NK-92 (cell line): ENCODE measurements around the gene ARMC9.
"Not testable (repeated sequence)": the region's sequence is repeated elsewhere in the genome, so short reads cannot be mapped to it uniquely, and the experiment has no call there.

Experiments used
- DNase-seq: peaks from one replicate; lab custom pipeline; 2025; ENCODE audit not compliant: unreplicated experiment; lab: John Stamatoyannopoulos, UW

ARMC9 gene

DNA sequence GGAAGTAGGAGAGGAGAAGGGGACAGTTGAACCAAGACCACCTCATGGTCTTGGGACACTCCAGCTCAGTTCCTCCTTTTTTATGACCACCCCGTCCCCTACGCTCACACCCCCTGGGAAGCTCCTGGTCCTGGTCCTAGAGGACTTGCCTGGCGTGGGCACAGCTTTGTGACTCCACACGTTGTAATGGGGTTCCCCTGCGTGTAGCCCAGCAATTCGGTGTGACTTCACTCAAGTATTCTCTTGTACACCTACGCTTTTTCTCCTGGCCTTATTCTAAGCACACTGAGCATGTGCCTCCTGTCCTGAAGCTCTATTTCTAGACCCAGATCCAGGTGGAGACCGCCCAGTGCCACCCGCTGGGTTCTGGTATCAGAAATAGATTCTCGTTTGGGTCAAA, 161.0 kb downstream of the ARMC9 start:
- DNase-seq, result no peak

DNA sequence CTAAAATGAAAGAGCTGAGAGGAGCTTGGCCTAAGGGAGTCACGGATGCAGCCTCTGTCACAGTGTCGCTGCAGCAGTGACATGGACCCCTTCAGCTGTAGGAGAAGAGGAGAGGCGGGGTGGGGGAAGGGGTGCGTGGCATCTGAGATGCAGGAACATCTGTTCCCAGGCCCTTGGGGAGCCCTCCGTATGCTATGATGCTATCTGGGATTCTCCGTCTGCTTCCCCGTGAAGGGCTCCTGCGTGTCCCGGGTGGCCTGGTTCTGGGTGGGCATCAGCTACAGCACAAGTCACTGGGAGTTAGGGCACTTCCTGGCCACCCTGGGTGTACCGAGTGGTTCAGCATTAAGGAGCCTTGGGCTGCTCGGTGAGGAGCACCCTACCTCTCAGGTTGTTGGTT, 161.5 kb downstream of the ARMC9 start:
- DNase-seq, result no peak

GRCh38 chr2:231360401-231360800, 162.0 kb downstream of the ARMC9 start:
- DNase-seq, result no peak

- no peak for DNase-seq
Measured at GRCh38 chr2:231360881-231361371, 162.5 kb downstream of the ARMC9 start.

GRCh38 chr2:231361701-231362554, 163.5 kb downstream of the ARMC9 start:
- DNase-seq, result no peak

DNA sequence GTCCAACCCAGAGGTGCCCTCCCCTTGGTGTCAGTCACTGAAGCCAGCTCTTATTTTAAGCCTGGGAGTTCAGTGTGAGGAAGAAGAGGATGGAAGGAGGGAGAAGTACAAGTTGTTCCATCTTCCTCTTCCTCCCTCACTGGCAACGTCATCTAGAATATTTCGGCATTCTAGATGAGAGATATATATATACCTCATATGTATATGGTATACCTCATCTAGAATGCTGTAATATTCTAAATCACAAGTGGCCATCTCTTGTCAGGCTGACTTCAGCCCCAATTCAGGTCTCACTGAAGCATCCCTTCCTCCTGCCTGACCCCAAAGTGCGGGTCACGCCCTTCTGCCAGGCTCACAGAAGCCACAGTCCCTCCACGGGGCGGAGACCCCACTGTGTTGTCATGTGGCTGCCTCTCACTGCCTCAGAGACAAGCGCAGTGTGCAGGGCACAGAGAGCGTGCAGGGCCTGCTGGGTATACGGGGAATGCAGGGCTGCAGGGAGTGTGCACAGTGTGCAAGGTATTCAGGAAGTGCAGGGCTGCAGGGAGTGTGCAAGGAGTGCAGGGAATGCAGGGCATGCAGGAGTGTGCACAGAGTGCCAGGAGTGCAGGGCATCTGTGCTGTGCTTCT, 164.2 kb downstream of the ARMC9 start:
- DNase-seq, result no peak

GRCh38 chr2:231364061-231364460, 165.6 kb downstream of the ARMC9 start:
- no peak for DNase-seq

DNA sequence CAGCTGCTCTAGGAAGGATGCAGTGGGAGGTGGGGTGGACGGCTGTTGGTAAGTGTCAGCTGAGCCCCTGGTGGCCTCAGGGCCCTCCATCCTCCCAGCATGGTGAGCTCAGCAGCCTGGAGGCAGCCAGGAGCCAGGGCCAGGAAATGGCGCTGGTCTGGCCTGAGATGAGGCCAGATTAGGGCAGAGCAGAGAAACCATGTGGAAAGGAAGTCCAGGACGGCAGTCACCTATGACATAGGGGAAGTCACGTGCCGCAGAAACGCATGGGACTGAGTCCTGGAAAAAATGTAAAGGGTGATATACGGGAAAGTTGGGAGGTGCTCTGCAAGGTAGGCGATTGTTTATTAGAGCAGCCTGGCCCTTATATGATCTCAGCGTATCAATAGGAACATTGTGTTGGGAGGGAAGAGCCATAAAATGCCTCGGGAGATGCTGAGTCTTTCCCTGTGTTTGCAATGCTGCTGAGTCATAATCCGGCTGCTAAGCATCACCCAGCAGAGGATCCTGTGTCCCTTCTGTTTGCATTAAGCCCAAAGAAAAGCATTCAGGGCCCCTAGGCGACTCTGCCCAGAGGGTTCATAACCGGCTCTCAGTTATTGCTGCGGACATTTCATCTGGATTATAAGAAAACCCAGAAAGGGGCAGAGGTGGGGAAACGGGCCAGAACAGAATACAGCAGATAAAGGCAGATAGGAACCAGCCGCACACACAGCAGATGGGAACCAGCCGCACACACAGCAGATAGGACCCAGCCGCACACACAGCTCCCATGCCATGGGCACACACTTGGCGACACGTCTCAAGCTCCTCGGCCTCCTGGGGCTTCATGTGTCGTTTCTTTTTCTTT, 166.8 kb downstream of the ARMC9 start:
- no peak for DNase-seq

DNA sequence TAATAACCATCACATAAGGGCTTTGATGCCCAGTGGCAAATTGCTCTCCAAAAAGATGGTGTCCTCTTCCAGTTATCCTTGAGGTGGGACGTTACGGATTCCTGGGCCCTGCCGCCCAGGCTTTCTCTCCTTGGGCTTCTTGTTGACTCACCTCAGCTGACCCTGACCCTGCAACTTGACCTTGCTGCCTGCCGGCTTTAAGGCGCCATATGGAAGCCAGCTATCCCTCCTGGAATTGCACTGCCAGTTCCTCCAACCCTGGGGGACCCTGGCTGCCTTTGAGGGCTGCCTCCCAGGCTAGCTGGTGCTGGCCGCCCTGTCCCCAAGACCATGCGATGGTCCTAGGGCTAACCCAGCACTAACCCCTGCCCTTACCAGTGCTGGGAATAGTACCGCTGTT, 168.7 kb downstream of the ARMC9 start:
- no peak for DNase-seq

GRCh38 chr2:231369580-231370428, 171.4 kb downstream of the ARMC9 start:
- DNase-seq, result no peak

GRCh38 chr2:231370429-231370748, 172.0 kb downstream of the ARMC9 start:
- no peak for DNase-seq

DNA sequence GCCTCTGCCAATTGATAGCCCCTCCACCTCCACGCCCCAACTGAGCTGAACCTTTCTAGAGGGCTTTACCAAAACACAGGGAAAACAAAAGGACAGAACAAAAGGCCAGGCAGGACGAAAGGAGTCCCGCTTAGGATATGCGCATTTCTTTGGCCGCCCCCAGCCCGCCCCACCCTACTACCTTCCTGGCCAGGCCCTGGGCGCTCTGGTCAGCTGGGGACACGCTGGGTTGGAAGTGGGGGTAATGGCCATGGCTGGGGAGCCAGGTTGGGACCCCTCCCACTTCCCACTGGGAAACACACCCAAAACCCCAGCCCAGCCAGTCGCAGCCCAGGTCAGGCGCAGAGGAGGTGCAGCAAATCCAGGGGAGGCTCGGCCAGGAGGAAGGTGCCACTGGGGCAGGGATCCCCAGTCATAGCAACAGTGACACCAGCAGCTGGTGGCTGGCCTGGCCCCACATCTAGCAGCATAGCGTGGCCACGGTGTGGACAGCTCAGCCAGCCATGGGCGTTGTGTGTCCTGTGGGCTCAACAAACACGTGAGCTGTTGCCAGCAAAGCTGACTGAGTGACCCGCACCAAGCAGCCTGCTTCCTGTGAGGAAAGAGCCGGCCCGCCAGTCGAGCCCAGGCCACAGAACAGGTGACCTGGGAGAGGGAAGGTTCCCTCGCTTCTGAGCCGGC, 172.5 kb downstream of the ARMC9 start:
- DNase-seq, result no peak

GRCh38 chr2:231371430-231372054, 173.1 kb downstream of the ARMC9 start:
- no peak for DNase-seq

DNA sequence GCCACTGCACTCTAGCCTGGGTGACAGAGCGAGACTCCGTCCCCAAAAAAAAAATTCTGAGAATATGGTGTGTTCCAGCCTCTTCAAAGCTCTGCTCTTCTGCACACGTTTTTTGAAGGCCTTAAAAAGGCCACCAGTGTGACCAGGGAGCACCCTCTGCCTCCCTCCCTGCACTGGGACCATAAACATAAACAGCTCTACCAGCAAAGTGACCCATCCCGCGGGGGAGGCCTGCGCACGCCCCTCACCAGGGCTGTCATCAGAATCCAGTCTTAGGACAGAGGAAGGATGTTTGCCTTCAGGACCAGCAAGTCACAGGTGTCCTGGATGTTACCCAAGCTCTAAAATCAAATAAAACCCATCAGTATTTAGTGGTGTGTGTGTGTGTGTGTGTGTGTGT, 173.9 kb downstream of the ARMC9 start:
- DNase-seq, result no peak

GRCh38 chr2:231373184-231373583, 174.8 kb downstream of the ARMC9 start:
- DNase-seq, result no peak

- no peak for DNase-seq
Measured at GRCh38 chr2:231373786-231374349, 175.4 kb downstream of the ARMC9 start.

DNA sequence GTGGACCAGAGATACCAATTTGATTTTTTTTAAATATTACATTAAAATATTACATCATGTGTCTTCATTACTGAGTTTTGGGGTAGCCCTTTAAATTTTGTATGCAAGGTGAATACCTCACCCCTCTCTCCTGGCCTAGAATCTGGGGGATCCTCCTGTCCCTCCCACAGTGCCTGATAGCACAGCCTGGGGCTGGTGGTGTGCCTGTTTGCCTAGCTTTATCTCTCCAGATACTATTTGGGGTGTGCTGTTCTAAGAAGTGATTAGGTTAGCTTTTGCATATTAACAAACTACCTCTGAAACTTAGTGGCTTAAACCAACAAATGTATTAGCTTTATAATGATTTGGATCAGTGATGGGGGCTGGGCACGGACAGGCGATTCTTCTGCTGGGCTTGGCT, 176.3 kb downstream of the ARMC9 start:
- no peak for DNase-seq

DNA sequence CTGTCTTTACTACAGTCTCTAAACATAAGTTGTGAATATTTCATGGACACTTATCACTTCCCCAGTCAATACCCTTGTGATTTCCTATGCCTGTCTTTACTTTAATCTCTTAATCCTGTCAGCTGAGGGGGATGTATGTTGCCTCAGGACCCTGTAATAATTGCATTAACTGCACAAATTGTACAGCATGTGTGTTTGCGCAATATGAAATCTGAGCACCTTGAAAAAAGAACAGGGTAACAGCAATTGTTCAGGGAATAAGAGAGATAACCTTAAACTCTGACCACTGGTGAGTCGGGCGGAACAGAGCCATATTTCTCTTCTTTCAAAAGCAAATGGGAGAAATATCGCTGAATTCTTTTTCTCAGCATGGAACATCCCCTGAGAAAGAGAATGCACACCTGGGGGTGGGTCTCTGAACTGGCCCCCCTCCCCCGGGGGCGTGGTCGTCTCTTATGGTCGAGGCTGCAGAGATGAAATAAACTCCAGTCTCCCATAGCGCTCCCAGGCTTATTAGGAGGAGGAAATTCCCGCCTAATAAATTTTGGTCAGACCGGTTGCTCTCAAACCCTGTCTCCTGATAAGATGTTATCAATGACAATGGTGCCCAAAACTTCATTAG, 177.7 kb downstream of the ARMC9 start:
- DNase-seq, result not testable (repeated sequence)

GRCh38 chr2:231376857-231377256, 178.4 kb downstream of the ARMC9 start:
- no peak for DNase-seq
